GM18508 (cell line): ENCODE results near the gene MMS22L.
A peak's percentile ranks its signal among the peaks of the same experiment; 100 is the strongest.
"Not testable (repeated sequence)": the region's sequence is repeated elsewhere in the genome, so short reads cannot be mapped to it uniquely, and the experiment has no call there.

Experiments used
- ATAC-seq: cut with Tn5 transposase; IDR thresholded peaks from one replicate; pipeline ENCODE4 v1.9.1; 2021; ENCODE audit warnings: moderate number of reproducible peaks; ENCODE audit not compliant: insufficient read depth, unreplicated experiment

Gene MMS22L

GRCh38 chr6:97262676-97263075 lies 20.3 kb downstream of the MMS22L start:
- no peak for ATAC-seq

- ATAC-seq, result no peak
Observed at GRCh38 chr6:97246842-97247241, 36.2 kb downstream of the MMS22L start.

- ATAC-seq, result no peak
Observed at GRCh38 chr6:97240222-97240621, 42.8 kb downstream of the MMS22L start.

GRCh38 chr6:97231911-97232310 lies 51.1 kb downstream of the MMS22L start:
- ATAC-seq, result no peak

GRCh38 chr6:97222903-97223302 lies 60.1 kb downstream of the MMS22L start:
- ATAC-seq, result no peak

GRCh38 chr6:97218912-97219311 lies 64.1 kb downstream of the MMS22L start:
- no peak for ATAC-seq

GRCh38 chr6:97215157-97215769 lies 67.8 kb downstream of the MMS22L start:
- no peak for ATAC-seq

- no peak for ATAC-seq
Observed at GRCh38 chr6:97214671-97215070, 68.3 kb downstream of the MMS22L start.

- no peak for ATAC-seq
Observed at GRCh38 chr6:97207383-97207782, 75.6 kb downstream of the MMS22L start.

- no peak for ATAC-seq
Observed at GRCh38 chr6:97205966-97206365, 77.0 kb downstream of the MMS22L start.

GRCh38 chr6:97203343-97203742 lies 79.7 kb downstream of the MMS22L start:
- ATAC-seq, result no peak

GRCh38 chr6:97198046-97198565 lies 84.9 kb downstream of the MMS22L start:
- no peak for ATAC-seq

GRCh38 chr6:97195117-97195516 lies 87.9 kb downstream of the MMS22L start:
- no peak for ATAC-seq

- no peak for ATAC-seq
Observed at GRCh38 chr6:97189767-97190166, 93.2 kb downstream of the MMS22L start.

GRCh38 chr6:97187951-97188350 lies 95.1 kb downstream of the MMS22L start:
- ATAC-seq, result no peak

- ATAC-seq, result peak; percentile 96
Observed at GRCh38 chr6:97186416-97186999, 96.5 kb downstream of the MMS22L start.

GRCh38 chr6:97177905-97178304 lies 105.1 kb downstream of the MMS22L start:
- ATAC-seq, result no peak

- no peak for ATAC-seq
Observed at GRCh38 chr6:97176468-97176867, 106.5 kb downstream of the MMS22L start.

- ATAC-seq, result no peak
Observed at GRCh38 chr6:97175806-97176205, 107.2 kb downstream of the MMS22L start.

- ATAC-seq, result no peak
Observed at GRCh38 chr6:97174471-97174870, 108.5 kb downstream of the MMS22L start.

- no peak for ATAC-seq
Observed at GRCh38 chr6:97160280-97160679, 122.7 kb downstream of the MMS22L start.

GRCh38 chr6:97155447-97155846 lies 127.6 kb downstream of the MMS22L start:
- not testable (repeated sequence) for ATAC-seq
